HG03108 (cell line): ENCODE measurements around the gene GRIN2A.

Experiments
- ATAC-seq: cut with Tn5 transposase; IDR thresholded peaks from one replicate; pipeline ENCODE4 v1.9.1; 2021; ENCODE audit warnings: moderate library complexity; ENCODE audit not compliant: unreplicated experiment

GRIN2A gene

GRCh38 chr16:10182222-10183053, at the start of gene GRIN2A:
TSS of gene GRIN2A (minus strand) at chr16:10182428. CDS start at chr16:10180411, 2,017 bp downstream.
- no peak for ATAC-seq

- no peak for ATAC-seq
Measured at GRCh38 chr16:10231563-10231962, 49.3 kb upstream of the GRIN2A start.

DNA sequence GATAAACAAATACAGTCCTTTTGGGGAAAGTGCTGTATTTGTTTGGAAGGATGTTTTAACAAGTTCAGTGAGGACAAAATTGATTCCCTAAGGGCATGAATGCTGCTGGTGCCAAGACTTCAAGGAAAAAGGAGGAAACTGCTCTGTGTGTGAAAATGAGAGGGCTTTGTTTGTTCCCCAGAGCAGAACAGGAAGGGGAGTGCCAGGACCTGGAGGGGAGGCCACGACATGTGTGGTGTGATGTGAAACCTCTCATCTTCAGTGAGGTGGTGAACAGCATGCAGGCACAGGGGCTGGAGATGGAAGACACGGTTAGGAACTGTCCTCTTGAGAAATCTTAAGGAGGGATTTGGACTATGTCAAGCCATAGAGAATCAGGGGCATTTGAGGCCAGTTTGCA, 46.6 kb upstream of the GRIN2A start:
- no peak for ATAC-seq

DNA sequence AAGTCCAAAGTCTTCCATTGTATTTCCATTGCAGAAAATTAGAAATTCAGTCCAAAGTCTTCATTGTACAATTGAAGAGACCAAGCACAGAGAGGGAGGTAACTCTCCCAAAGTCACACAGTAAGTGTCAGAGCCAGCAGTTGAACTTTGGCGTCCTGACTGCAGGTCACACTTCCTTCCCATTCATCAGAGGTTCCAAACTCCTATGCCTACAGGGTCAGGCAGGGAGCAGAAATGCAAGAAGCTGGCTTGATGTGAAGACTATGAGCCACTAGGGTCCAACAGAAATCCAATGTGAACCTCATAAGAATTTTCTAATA, 44.7 kb upstream of the GRIN2A start:
- ATAC-seq: no peak

- no peak for ATAC-seq
Measured at GRCh38 chr16:10226141-10226986, 44.1 kb upstream of the GRIN2A start.

GRCh38 chr16:10225653-10226052, 43.4 kb upstream of the GRIN2A start:
- ATAC-seq: no peak

- ATAC-seq: no peak
Measured at GRCh38 chr16:10224850-10225249, 42.6 kb upstream of the GRIN2A start.

DNA sequence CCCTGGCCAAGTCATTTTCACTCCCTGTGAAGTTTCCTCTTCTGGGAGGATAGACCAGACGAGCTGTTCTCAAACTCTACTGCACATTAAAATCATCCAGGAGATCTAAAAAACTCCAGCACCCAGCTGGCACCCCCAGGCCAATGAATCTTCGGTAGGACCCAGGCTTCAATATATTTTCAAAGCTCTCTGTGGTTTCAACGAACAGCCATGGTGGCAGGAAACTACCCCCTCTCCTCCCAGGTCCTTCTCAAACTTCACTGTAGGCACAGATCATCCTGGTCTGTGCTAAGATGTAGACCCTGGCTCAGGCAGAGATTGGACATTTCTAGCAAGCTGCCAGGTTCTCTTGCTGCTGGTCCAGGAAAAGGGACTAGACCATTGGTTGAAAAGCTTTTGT, 38.7 kb upstream of the GRIN2A start:
- no peak for ATAC-seq

DNA sequence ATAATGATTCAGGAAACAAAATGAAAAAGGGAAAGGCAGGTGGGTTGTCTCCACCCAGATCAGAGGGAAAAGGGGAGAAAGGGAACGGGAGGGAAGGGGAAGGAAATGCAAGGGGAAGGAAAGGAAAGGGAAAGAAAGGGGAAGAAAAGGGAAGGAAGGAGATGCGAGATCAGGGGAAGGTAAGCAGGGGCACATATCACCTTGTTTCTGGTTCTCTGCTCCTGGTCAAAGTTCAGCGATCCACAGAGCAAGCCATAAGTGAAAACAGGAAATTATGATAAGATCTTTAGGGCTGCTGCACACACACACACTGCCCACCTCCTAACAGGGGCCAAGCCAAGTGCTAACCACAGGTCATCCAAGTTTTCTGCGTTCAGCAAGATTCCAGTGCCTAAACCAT, 37.5 kb upstream of the GRIN2A start:
- no peak for ATAC-seq

GRCh38 chr16:10218490-10219206, 36.4 kb upstream of the GRIN2A start:
- no peak for ATAC-seq

DNA sequence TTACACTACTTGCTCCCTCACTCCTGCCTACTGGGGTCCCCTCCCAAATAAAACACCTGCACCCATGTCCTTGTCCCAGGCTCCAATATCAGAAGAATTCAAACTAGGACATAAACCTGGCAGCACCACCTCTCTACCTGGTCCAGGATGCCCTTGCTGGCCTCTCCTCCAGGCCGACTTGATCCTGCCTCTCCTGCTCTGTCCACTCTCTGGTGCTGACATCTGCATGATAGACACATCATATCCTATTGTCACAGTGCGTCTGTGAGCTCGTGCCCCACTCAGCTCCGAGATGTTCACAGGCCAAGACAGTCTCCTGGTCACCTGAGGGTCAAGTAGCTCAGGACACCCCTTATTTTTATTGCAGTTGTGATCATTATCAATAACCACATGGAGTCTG, 31.5 kb upstream of the GRIN2A start:
- no peak for ATAC-seq

DNA sequence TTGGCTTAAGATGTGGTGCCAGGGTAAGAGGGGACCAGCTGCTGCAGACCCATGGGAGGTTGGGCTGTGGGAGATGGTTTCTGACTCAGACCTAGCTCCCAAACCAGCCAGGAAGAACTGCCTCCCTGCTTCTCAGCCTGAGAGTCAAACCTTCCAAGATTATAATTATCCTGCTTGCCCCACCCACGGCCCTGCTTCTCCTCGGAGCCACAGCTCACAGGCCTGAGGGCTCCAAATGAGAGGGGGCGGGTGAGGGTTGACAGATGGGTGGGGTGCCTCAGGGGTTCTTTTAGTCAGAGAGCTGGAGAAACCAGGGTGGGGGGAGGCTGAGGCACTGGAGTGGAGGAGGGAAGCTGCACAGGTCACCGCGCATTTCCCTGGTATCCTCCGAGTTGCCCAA, 28.7 kb upstream of the GRIN2A start:
- ATAC-seq: no peak

DNA sequence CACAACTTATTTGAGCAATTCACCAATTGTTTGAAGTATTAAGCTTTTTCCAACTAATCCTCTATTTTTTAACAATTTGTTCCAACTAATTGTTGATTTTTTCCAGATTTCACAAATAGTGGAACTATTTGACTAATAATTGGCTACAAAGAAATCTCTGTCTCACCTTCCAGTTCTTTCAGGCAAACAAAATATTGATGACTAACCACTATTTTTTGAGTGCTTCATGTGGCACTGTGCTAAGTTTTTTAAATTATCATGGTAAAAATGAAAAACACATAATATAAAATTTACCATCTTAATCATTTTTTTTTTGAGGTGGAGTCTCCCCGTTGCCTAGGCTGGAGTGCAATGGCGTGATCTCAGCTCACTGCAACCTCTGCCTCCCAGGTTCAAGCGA, 24.6 kb upstream of the GRIN2A start:
- ATAC-seq: no peak

DNA sequence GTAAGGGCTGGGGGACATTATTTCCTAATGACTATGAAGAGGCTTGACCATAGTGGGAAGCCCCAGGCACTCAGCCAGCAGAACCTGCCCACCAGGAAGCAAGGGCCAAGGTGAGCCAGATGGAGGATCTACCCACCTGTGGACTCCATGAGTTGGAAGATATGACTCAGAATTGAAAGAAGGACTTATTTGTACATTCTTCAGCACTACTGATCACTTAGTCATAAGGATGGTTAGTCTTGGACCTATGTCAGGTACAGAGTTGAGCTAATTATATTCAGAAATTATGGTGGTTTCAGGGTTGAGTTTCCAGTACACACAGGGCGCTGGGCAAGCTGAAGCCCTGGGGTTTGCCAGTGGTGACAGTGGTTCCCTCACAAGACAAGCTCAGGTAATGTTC, 24.0 kb upstream of the GRIN2A start:
- ATAC-seq: no peak

GRCh38 chr16:10205688-10206087, 23.5 kb upstream of the GRIN2A start:
- ATAC-seq: no peak

- no peak for ATAC-seq
Measured at GRCh38 chr16:10202649-10203048, 20.4 kb upstream of the GRIN2A start.

GRCh38 chr16:10200637-10201586, 18.7 kb upstream of the GRIN2A start:
- no peak for ATAC-seq

DNA sequence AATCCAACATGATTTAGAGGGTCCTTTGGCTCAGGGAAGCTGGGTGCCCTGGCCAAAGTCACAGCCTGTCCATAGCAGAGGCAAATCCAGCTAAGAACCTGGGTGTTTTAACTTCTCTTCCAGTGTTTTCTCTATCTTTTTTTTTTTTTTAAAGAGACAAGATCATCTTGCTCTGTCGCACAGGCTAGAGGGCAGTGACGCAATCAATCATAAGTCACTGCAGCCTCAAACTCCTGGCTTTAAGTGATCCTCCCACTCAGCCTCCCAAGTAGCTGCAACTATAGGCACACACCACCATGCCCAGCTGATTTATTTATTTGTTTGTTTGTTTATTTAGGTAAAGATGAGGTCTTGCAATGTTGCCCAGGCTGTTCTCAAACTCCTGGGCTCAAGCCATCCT, 14.8 kb upstream of the GRIN2A start:
- no peak for ATAC-seq

- no peak for ATAC-seq
Measured at GRCh38 chr16:10191096-10191495, 8.9 kb upstream of the GRIN2A start.

DNA sequence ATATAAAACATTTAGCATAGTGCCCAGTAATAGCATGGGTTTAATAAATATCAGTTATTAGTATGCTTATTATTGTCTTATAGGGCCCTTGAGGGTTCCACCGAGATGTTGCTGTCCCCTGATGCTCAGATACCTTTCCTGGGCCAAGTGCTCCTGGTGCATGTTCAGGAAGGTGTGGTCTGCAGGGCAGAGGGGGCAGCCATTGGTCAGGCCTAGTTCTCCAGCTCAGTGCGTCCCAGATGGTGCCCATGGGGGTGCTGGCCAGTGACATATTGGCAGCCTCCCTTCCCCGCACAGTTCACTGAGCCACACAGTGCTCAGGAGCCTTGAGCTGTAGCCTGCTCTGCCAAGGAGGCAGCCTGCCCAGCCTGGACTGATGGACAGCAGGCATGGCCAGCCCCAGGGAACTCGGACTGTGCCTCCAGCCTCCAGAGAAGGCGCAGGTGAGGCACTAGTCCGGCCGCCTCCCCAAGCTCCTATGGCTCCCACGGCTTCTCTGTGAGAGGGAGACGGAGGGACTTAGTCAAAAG, 7.7 kb upstream of the GRIN2A start:
- ATAC-seq: no peak
